IMR-90 (cell line): ENCODE results near the gene ANKRD9. TPM values are rescaled to one million over a fixed set of nuclear protein-coding genes. Genes with fewer than 3 reads are reported as not detected.
A peak's percentile ranks its signal among the peaks of the same experiment; 100 is the strongest.

Source experiments
- ATAC-seq: fragments of 200-7000 bp; cut with Tn5 transposase; 2 replicates; pipeline ENCODE4 v1.9.1; 2020; ENCODE audit warnings: low read depth, mild to moderate bottlenecking, moderate library complexity
- BruUV-seq: library from RNA; stranded (reverse); fragments of 400-500 nt; replicated peaks from 2 replicates; lab custom pipeline; 2021; lab: Mats Ljungman, UMichigan
- CTCF ChIA-PET: fragments of 300-600 bp; formaldehyde crosslinking; extraction: SDS; loops from one replicate; lab custom pipeline; 2021; ENCODE audit warnings: antibody characterized with exemption; lab: Yijun Ruan, JAX
- POLR2A ChIA-PET: fragments of 300-600 bp; sonication (Branson Sonifier 250); formaldehyde crosslinking; loops from one replicate; lab custom pipeline; 2022; ENCODE audit warnings: antibody characterized with exemption; ENCODE audit not compliant: unreplicated experiment; lab: Charles Lee
- DNase-seq: peaks from one replicate; pipeline ENCODE4 v3.0.0; 2013
- H2AFZ ChIP-seq: replicated peaks from 2 replicates; pipeline ENCODE3; 2013; ENCODE audit warnings: low read length, mild to moderate bottlenecking; ENCODE audit not compliant: poor library complexity
- H2AK5ac ChIP-seq: 2 replicates; pipeline ENCODE4 v1.6.1; 2013; ENCODE audit warnings: low read depth, low read length, inconsistent platforms
- H2AK9ac ChIP-seq: replicated peaks from 2 replicates; pipeline ENCODE3; 2013; ENCODE audit warnings: mild to moderate bottlenecking, low read depth, low read length, moderate library complexity; ENCODE audit not compliant: poor library complexity
- H2BK120ac ChIP-seq: 2 replicates; pipeline ENCODE4 v1.6.1; 2013; ENCODE audit warnings: low read depth, low read length, inconsistent platforms
- H2BK15ac ChIP-seq: 3 replicates; pipeline ENCODE4 v1.6.1; 2013; ENCODE audit warnings: low read depth, low read length, inconsistent platforms
- H2BK20ac ChIP-seq: 2 replicates; pipeline ENCODE4 v1.6.1; 2013; ENCODE audit warnings: low read depth, mild to moderate bottlenecking, inconsistent platforms, low read length, moderate library complexity
- H2BK5ac ChIP-seq: 2 replicates; pipeline ENCODE4 v1.6.1; 2013; ENCODE audit warnings: mild to moderate bottlenecking, low read depth, low read length, inconsistent platforms; ENCODE audit not compliant: poor library complexity, severe bottlenecking
- H3K14ac ChIP-seq: replicated peaks from 2 replicates; pipeline ENCODE4 v1.6.1; 2013; ENCODE audit warnings: low read depth, low read length, inconsistent platforms
- H3K18ac ChIP-seq: 2 replicates; pipeline ENCODE4 v1.6.1; 2013; ENCODE audit warnings: low read depth, low read length, control low read depth
- H3K23ac ChIP-seq: 2 replicates; pipeline ENCODE4 v1.6.1; 2013; ENCODE audit warnings: low read depth, low read length, inconsistent platforms
- H3K27ac ChIP-seq: 2 replicates; pipeline ENCODE4 v1.5.1; 2013; ENCODE audit warnings: mild to moderate bottlenecking, control low read depth, low read length; ENCODE audit not compliant: insufficient read depth
- H3K27me3 ChIP-seq: 2 replicates; pipeline ENCODE4 v1.6.1; 2013; ENCODE audit warnings: low read length; ENCODE audit not compliant: control insufficient read depth, insufficient read depth
- H3K36me3 ChIP-seq: 2 replicates; pipeline ENCODE4 v1.6.1; 2013; ENCODE audit warnings: low read length, mixed read lengths; ENCODE audit not compliant: control insufficient read depth, insufficient read depth
- H3K4ac ChIP-seq: 2 replicates; pipeline ENCODE4 v1.6.1; 2013; ENCODE audit warnings: low read depth, low read length, inconsistent platforms
- H3K4me1 ChIP-seq: 2 replicates; pipeline ENCODE4 v1.6.1; 2013; ENCODE audit warnings: low read length, mixed read lengths; ENCODE audit not compliant: control insufficient read depth, insufficient read depth
- H3K4me2 ChIP-seq: 2 replicates; pipeline ENCODE4 v1.6.1; 2013; ENCODE audit warnings: low read depth, mild to moderate bottlenecking, control low read depth, low read length, moderate library complexity
- H3K4me3 ChIP-seq: 2 replicates; pipeline ENCODE4 v1.5.1; 2013; ENCODE audit warnings: low read depth, mild to moderate bottlenecking, control low read depth, low read length, moderate library complexity; ENCODE audit not compliant: insufficient read depth
- H3K56ac ChIP-seq: 2 replicates; pipeline ENCODE4 v1.6.1; 2013; ENCODE audit warnings: low read length, inconsistent platforms; ENCODE audit not compliant: insufficient read depth; ENCODE audit errors: extremely low read depth
- H3K79me1 ChIP-seq, 2 experiments: 2 replicates each; pipeline ENCODE4 v1.6.1; 2013; ENCODE audit warnings: low read length in 2 of 2, inconsistent platforms in 1 of 2, low read depth in 1 of 2
- H3K9ac ChIP-seq: 2 replicates; pipeline ENCODE4 v1.6.1; 2013; ENCODE audit warnings: low read depth, low read length, control low read depth
- H3K9me1 ChIP-seq: 2 replicates; pipeline ENCODE4 v1.6.1; 2013; ENCODE audit warnings: low read length, inconsistent platforms; ENCODE audit not compliant: insufficient read depth
- H3K9me3 ChIP-seq: 2 replicates; pipeline ENCODE4 v1.6.1; 2013; ENCODE audit warnings: low read length; ENCODE audit not compliant: control insufficient read depth, insufficient read depth
- H4K20me1 ChIP-seq: 2 replicates; pipeline ENCODE4 v1.6.1; 2013; ENCODE audit warnings: low read length, inconsistent platforms; ENCODE audit not compliant: insufficient read depth
- H4K5ac ChIP-seq: 2 replicates; pipeline ENCODE4 v1.6.1; 2013; ENCODE audit warnings: mild to moderate bottlenecking, low read depth, low read length, control low read depth
- H4K8ac ChIP-seq, 2 experiments: 2 replicates each; pipeline ENCODE4 v1.6.1; 2013; ENCODE audit warnings: low read depth in 2 of 2, low read length in 2 of 2, control low read depth in 1 of 2, inconsistent platforms in 1 of 2
- H4K91ac ChIP-seq: 2 replicates; pipeline ENCODE4 v1.6.1; 2013; ENCODE audit warnings: low read depth, low read length, inconsistent platforms; ENCODE audit not compliant: insufficient read depth
- MAFK ChIP-seq: IDR thresholded peaks from 2 replicates; pipeline ENCODE4 v1.6.1; 2012; ENCODE audit warnings: low read depth, low read length, improper control_type of control experiment
- NFE2L2 ChIP-seq: fragments of 150-350 bp; IDR thresholded peaks from 2 replicates; pipeline ENCODE4 v1.6.1; 2016; ENCODE audit warnings: low read depth, mild to moderate bottlenecking, low read length
- WGBS, 2 experiments: methylation state at CpG; one replicate each; pipeline versions ENCODE4 v1.1.5 to v1.1.7; 2013; ENCODE audit warnings: missing lambda C conversion rate in 2 of 2; ENCODE audit not compliant: insufficient read length in 1 of 2; ENCODE audit errors: extremely low coverage in 2 of 2; 5-methylcytosine and 5-hydroxymethylcytosine counted together
- dilution Hi-C: fragments of 300-500 bp; cut with HindIII; formaldehyde crosslinking; loops from one replicate; pipeline ENCODE4 v1.14.3; 2018; ENCODE audit warnings: low sequenced_read_pairs; ENCODE audit not compliant: unreplicated experiment
- in situ Hi-C: fragments of 300-500 bp; cut with MboI; formaldehyde crosslinking; loops from 3 replicates; pipeline ENCODE4 v1.14.3; 2019; ENCODE audit warnings: low sequenced_read_pairs, inconsistent platforms, mixed read lengths
- intact Hi-C: fragments of 100-400 bp; cut with micrococcal nuclease; formaldehyde crosslinking; loops from 2 replicates; pipeline ENCODE4 v1.10.0; 2022
- polyA plus RNA-seq, 3 experiments: library from polyadenylated mRNA; depleted of rRNA; stranded (reverse); fragments of >200 nt; gene quantifications; 2 replicates each; pipeline ENCODE4 v1.2.3, GENCODE V29; 2012; ENCODE audit warnings: low replicate concordance in 1 of 3
- total RNA-seq: library from RNA; depleted of rRNA; stranded (reverse); fragments of >200 nt; gene quantifications from 2 replicates; pipeline ENCODE4 v1.2.3, GENCODE V29; 2012

ANKRD9 gene
- total and polyA plus RNA-seq, 2 of the 4 experiments (the other 2 are of a cell fraction): 3.9 to 15.7 TPM

DNA sequence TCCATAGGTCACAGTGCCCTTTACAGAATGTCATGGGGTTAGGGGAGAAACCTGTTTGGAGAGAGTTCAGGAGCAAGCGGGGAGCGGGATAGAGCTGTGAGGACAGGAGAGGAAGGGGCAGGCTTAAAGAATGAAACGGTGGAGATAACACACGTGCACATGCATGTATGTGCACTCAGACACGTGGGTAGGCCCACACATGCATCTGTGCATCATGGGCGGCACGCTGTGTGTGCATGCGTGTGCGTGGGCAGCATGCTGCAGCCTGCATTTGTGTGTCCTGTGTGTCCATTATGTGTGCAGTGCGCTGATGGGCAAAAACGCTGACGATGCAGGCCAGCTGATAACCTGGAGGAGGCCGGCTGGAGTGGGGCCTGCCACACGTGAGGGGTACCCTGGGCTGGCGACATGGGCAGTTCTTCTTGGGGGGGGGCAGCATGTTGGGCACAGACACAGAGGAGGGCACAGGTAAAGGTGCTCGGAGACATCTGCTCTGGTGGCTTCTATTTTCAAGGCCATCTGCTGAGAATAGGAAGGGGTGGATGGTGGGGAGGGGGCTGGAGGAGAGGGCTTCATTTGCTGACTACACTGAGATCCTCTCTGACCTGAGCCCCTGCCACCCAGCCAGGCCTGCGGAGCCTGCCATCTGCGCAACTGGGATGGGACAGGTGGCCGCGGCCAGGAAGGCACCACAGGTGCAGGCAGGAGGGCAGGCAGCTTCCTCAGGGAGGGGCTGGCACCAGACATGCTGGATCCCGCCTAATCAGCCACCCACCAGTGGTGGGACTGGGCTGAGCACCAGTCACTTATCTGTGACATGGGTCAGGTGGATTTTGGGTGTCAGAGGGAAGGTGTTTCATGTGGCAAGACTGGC, 4.6 kb upstream of the ANKRD9 start:
- Histone ChIP-seq H4K20me1 (no peaks in the 10 kb centered on the region), H3K14ac (no peak overlapping the region), H3K4me1 (peaks cover 6% of the 10 kb centered on the region), H3K9me3 (no peaks in the 10 kb centered on the region), H3K9ac (no peak overlapping the region), H3K18ac (no peak overlapping the region), H2BK120ac (no peak overlapping the region), H3K79me1 (no peaks in the 10 kb centered on the region; a peak in 1 of 4 replicates), H3K4me3 (no peak overlapping the region), H3K4ac (no peak overlapping the region), H2AK9ac (peak overlapping the region; percentile 45), H3K4me2 (no peak overlapping the region), H2BK20ac (no peak overlapping the region), H2AK5ac (no peak overlapping the region), H3K27me3 (no peaks in the 10 kb centered on the region), H4K5ac (no peak overlapping the region), H3K56ac (no peak overlapping the region), H2BK15ac (no peak overlapping the region), H3K36me3 (no peaks in the 10 kb centered on the region), H2AFZ (no peak overlapping the region), H3K23ac (no peak overlapping the region), H2BK5ac (no peak overlapping the region), H3K27ac (no peak overlapping the region), H3K9me1 (peaks cover 6% of the 10 kb centered on the region; the same call in 1 of the 2 replicates), H4K91ac (no peak overlapping the region), H4K8ac (no peak overlapping the region)
- 83% methylated on average over 17 of the region's 21 CpGs; no CpG with 5 or more reads in 1 of the 2 experiments for WGBS, 2 experiments
- ATAC-seq: no peak
- TF ChIP-seq MAFK (peak; percentile 48; the same call in 1 of the 2 replicates), NFE2L2 (no peak)
- CTCF ChIA-PET: interaction anchor here (0.7 kb wide), 1 partner anchor 77 kb away, joined by 3 read pairs; no protein-coding TSS in a partner anchor
- in situ Hi-C loops: no loop called here
- POLR2A ChIA-PET: interaction anchor here (0.5 kb wide), 1 partner anchor 36 kb away, joined by 6 read pairs; no protein-coding TSS in a partner anchor
- no peak for DNase-seq
- intact Hi-C loops: no loop called here
- BruUV-seq: no TSS peak
- dilution Hi-C loops: no loop called here
